LNCaP clone FGC (cell line): ENCODE measurements around the gene OXGR1.

Source experiments
- DNase-seq: peaks from one replicate; pipeline ENCODE4 v3.0.0-alpha.2; 2011; ENCODE audit warnings: low read depth
- H3K4me3 ChIP-seq: 2 replicates; pipeline ENCODE4 v1.5.1; 2011; ENCODE audit warnings: mild to moderate bottlenecking, low read depth, low read length, control low read depth
- TF ChIP-seq, protein P1 (sequence below): IDR thresholded peaks from 2 replicates; pipeline ENCODE4 v1.5.1; 2012; ENCODE audit warnings: mild to moderate bottlenecking; ENCODE audit not compliant: control insufficient read depth, insufficient read depth; ENCODE audit errors: extremely low read depth

The OXGR1 gene

DNA sequence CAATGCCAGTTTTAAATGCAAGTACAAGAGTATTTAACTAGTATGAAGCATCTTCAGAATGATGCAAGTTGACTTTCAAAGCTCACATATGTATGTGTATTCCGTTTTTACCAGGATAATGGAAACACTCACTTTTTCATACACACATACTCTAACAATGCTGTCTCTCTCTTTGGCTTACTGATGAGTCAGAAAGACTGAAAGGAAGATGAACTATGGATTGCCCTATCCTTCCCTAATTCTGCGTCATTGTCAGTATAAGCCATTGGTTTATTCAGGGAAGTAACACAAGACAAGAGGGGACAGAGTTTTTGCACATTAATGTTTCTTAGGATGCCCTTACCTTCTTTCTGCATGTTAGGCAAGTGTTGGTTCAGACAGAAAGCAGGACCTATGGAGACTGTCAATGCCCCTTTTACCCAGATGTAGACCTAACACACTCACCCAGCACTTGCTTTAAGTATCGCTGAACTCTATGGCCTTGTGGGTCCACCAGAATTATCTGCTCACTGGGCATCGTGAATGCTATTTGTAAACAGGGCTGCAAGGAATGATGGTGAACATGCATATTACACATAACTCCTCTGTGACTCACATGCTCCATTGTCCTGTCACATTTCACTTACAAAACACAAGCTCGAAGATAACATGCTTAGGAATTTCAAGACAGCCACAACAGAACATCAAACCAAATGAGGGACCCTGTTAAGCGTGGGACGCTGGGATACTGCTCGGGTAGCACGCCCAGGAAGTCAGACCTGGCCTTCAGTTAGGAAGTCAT lies 10.0 kb upstream of the OXGR1 start:
- DNase-seq, result no peak
- TF ChIP-seq, protein P1, sequence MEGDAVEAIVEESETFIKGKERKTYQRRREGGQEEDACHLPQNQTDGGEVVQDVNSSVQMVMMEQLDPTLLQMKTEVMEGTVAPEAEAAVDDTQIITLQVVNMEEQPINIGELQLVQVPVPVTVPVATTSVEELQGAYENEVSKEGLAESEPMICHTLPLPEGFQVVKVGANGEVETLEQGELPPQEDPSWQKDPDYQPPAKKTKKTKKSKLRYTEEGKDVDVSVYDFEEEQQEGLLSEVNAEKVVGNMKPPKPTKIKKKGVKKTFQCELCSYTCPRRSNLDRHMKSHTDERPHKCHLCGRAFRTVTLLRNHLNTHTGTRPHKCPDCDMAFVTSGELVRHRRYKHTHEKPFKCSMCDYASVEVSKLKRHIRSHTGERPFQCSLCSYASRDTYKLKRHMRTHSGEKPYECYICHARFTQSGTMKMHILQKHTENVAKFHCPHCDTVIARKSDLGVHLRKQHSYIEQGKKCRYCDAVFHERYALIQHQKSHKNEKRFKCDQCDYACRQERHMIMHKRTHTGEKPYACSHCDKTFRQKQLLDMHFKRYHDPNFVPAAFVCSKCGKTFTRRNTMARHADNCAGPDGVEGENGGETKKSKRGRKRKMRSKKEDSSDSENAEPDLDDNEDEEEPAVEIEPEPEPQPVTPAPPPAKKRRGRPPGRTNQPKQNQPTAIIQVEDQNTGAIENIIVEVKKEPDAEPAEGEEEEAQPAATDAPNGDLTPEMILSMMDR, result no peak
- H3K4me3 ChIP-seq, result no peak overlapping the region

DNA sequence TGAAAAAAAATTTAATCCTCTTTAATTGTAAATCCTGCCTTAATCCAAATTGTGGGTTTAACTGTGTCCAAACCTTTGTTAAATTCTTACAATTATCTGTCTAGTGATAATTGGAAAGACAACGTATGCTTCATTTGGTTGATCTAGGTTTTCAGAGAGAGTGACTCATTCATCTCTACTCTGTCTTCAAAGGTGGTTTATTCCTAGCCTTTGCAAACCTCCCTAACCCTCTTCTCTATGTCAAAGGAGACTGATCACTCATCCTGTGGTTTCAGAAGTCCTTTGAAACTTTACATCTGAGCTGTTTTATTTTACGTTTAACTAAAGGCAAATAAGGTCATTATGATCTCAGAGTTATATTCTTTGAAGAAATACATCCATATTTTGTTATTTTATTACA lies 8.8 kb upstream of the OXGR1 start:
- DNase-seq, result no peak
- TF ChIP-seq, protein P1, result no peak
- no peak overlapping the region for H3K4me3 ChIP-seq

DNA sequence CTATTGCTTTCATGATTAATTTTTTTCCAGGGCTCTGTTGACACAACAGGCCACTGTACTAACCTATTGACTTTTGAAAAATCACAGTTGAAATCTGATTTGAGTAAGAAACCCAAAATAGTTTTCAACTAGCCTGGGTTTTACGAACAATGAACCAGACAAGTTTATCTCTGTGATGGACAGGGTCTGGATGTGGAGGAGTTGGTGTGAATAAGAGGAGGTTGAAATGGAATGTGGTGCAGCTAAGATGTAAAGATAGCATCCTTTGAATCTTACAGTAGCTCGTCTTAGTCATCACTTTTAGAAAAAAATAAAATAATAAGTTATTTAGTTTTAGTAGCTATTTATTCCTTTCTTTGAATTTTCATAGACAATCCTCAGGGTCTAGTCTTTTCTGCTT lies 8.3 kb upstream of the OXGR1 start:
- no peak overlapping the region for H3K4me3 ChIP-seq
- DNase-seq, result no peak
- TF ChIP-seq, protein P1, result no peak

GRCh38 chr13:97001636-97002035 lies 7.4 kb upstream of the OXGR1 start:
- no peak for DNase-seq

DNA sequence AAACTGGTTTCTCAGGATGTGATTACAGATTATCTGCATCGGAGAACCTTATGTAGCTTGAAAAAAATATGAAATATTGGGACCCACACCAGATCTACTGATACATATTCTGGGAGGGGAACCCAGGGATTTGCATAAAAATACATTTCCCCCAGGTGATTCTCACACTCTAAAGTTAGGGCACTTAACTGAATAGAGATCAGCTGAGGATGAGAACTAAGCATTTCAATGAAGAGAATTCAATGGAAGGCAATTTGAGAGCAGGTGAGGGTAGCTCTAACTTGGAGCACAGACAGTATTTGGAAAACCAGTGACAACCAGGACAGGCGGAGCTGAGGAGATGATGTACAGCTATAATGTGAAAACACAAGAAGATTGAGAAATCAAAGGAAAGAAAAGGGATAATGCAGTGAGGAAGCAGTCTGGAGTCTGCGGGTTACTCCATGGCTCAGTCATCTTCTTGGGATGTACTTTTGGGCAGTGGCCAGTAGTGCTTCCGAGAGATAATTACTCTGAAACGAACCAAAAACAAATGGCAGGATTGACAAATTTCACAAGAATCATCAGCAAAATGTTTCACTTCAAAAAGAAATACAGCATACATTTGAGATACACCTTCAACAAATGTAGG lies 6.1 kb upstream of the OXGR1 start:
- DNase-seq, result no peak
- TF ChIP-seq, protein P1, result no peak
- H3K4me3 ChIP-seq, result no peak overlapping the region

More at GRCh38 chr13:97001636-97002035, 7.4 kb upstream of the OXGR1 start:
- H3K4me3 ChIP-seq, result no peak overlapping the region
- TF ChIP-seq, protein P1, result no peak

DNA sequence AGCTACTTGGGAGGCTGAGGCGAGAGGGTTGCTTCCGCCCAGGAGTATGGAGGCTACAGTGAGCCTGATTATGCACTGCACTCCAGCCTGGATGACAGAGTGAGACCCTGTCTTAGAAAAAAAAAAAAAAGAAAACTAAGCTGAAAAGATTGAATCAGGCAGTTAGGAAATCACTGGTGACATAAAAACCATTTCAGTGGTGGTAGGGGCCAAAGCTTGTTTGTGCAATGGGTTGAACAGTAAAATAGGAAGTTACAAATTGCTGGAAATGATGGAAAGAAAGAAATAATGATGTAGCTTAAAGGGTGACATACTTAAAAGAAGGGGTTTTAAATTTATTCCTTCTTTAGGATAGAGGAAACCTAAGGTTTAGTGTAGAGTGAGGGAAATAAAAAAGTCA lies 4.8 kb upstream of the OXGR1 start:
- TF ChIP-seq, protein P1, result no peak
- DNase-seq, result no peak
- no peak overlapping the region for H3K4me3 ChIP-seq
